Natural killer cell (primary cell): ENCODE data around the gene ZNF780B. TPM values are rescaled to one million over a fixed set of nuclear protein-coding genes. Genes with fewer than 3 reads are reported as not detected.
"Not testable (repeated sequence)": the region's sequence is repeated elsewhere in the genome, so short reads cannot be mapped to it uniquely, and the experiment has no call there.

Experiments
- ATAC-seq, 3 donors: fragments of 150-1000 bp in 2 of 3; fragments of 200-7000 bp in 1 of 3; cut with Tn5 transposase; 1 replicate in 1 of 3; 2 replicates in 2 of 3; pipeline ENCODE4 v1.10.0; 2021; ENCODE audit warnings: mild to moderate bottlenecking in 2 of 3, moderate library complexity in 2 of 3
- DNase-seq, 2 donors: peaks; one replicate each; pipeline versions ENCODE4 v3.0.0 to v3.0.0-alpha.2; 2013 to 2021; ENCODE audit warnings: mixed read lengths in 1 of 2
- H3K27ac ChIP-seq: one replicate; pipeline ENCODE4 v1.5.1; 2013; ENCODE audit warnings: mild to moderate bottlenecking, low read length
- H3K27me3 ChIP-seq: one replicate; pipeline ENCODE4 v1.6.1; 2013; ENCODE audit warnings: low read length; ENCODE audit not compliant: control insufficient read depth, insufficient read depth
- H3K36me3 ChIP-seq: one replicate; pipeline ENCODE4 v1.6.1; 2013; ENCODE audit warnings: low read length; ENCODE audit not compliant: control insufficient read depth, insufficient read depth
- H3K4me1 ChIP-seq: one replicate; pipeline ENCODE4 v1.6.1; 2013; ENCODE audit warnings: low read length; ENCODE audit not compliant: control insufficient read depth, insufficient read depth
- H3K4me3 ChIP-seq: one replicate; pipeline ENCODE4 v1.5.1; 2013; ENCODE audit warnings: low read length
- H3K9me3 ChIP-seq: one replicate; pipeline ENCODE4 v1.6.1; 2013; ENCODE audit warnings: low read length; ENCODE audit not compliant: control insufficient read depth, insufficient read depth
- H3K27ac Mint-ChIP-seq, 2 donors: one replicate each; pipeline ENCODE4 v1.8.0; 2022; ENCODE audit warnings: mild to moderate bottlenecking in 2 of 2, mixed read lengths in 2 of 2, moderate library complexity in 1 of 2
- H3K27me3 Mint-ChIP-seq, 2 donors: one replicate each; pipeline ENCODE4 v1.8.0; 2022; ENCODE audit warnings: low read depth in 2 of 2, mixed read lengths in 2 of 2
- H3K36me3 Mint-ChIP-seq: one replicate; pipeline ENCODE4 v1.8.0; 2022; ENCODE audit warnings: mixed read lengths
- H3K4me1 Mint-ChIP-seq, 2 donors: one replicate each; pipeline ENCODE4 v1.8.0; 2022; ENCODE audit warnings: mixed read lengths in 2 of 2
- H3K4me3 Mint-ChIP-seq: one replicate; pipeline ENCODE4 v1.8.0; 2022; ENCODE audit warnings: mild to moderate bottlenecking, moderate library complexity, mixed read lengths
- H3K9me3 Mint-ChIP-seq, 2 donors: one replicate each; pipeline ENCODE4 v1.8.0; 2022; ENCODE audit warnings: mixed read lengths in 2 of 2
- CTCF ChIP-seq: fragments of 200-600 bp; IDR thresholded peaks from one replicate; pipeline ENCODE4 v1.8.0; 2022; ENCODE audit warnings: antibody characterized with exemption
- WGBS: methylation state at CpG from one replicate; pipeline ENCODE4 v1.1.7; 2013; ENCODE audit warnings: missing lambda C conversion rate; ENCODE audit not compliant: insufficient coverage; 5-methylcytosine and 5-hydroxymethylcytosine counted together
- intact Hi-C: fragments of 100-400 bp; cut with micrococcal nuclease; formaldehyde crosslinking; loops from one replicate; pipeline ENCODE4 v1.14.2; 2022
- total RNA-seq, 4 donors: library from RNA; stranded (reverse); fragments of 120-200 nt in 1 of 4; gene quantifications; one replicate each; pipeline versions ENCODE4 v1.2.3 to v1.2.4, GENCODE V29; 2013 to 2022

ZNF780B gene
- total RNA-seq, 3 donors from 2014 or later (not counting 1 experiment from before 2014, with no cell fraction given): 14.1 to 19.2 (median 17.2) TPM

DNA sequence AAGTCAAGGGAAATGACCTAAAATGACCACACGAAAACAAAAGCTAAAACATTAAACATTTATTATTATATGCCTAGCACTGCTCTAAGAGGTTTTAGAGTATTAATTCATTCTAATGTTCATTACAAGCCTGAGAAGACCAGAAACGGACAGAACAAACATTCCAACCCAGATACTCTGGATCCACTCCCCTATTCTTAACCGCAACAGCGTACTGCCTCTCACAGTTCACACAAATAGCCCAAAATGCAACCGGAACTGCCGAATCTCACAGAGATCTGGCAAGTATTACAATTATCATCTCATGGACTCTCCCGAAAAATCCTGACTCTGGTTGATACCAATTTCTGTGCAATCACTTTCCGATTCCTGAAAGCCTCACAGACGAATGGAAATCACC is 1.4 kb downstream of the ZNF780B start:
- peaks cover 54 to 60% of the 10 kb centered on the region in 2 donors for H3K4me1 Mint-ChIP-seq
- H3K27ac Mint-ChIP-seq: peak overlapping the region in 1 of 2 donors; percentile 93
- no peak for TF ChIP-seq CTCF
- peak overlapping the region; percentile 98 for H3K4me3 Mint-ChIP-seq
- peaks cover 4% of the 10 kb centered on the region for H3K27me3 ChIP-seq
- no peak overlapping the region for H3K27ac ChIP-seq
- H3K9me3 ChIP-seq: peaks cover 2% of the 10 kb centered on the region
- H3K36me3 Mint-ChIP-seq: peaks cover 11% of the 10 kb centered on the region
- no peaks in the 10 kb centered on the region for H3K36me3 ChIP-seq
- no peak overlapping the region for H3K4me3 ChIP-seq
- DNase-seq: no peak
- ATAC-seq: no peak
- WGBS: 97% methylated on average over 8 of the region's 9 CpGs
- peaks cover 9 to 12% of the 10 kb centered on the region in 2 donors for H3K27me3 Mint-ChIP-seq
- intact Hi-C loops: no loop called here
- peaks cover 13% of the 10 kb centered on the region for H3K4me1 ChIP-seq
- H3K9me3 Mint-ChIP-seq: peaks cover 5 to 10% of the 10 kb centered on the region in 2 donors

DNA sequence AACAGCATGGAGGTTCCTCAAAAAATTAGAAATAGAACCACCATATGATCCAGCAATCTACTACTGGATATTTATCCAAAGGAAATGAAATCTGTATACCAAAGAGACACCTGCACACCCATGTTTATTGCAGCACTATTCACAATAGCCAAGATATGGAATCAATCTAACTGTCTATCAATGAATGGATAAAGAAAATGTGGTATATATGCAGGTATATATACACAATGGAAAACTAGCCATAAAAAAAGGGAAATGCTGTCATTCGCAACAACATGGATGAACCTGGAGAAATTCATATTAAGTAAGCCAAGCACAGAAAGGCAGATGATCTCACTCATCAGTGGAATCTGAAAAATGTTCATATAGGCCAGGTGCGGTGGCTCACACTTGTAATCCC is 2.5 kb downstream of the ZNF780B start:
- peak overlapping the region; percentile 49 for H3K4me3 Mint-ChIP-seq

DNA sequence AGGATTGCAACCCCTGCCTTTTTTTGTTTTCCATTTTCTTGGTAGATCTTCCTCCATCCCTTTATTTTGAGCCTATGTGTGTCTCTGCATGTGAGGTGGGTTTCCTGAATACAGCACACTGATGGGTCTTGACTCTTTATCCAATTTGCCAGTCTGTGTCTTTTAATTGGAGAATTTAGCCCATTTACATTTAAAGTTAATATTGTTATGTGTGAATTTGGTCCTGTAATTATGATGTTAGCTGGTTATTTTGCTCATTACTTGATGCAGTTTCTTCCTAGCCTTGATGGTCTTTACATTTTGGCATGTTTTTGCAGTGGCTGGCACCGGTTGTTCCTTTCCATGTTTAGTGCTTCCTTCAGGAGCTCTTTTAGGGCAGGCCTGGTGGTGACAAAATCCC is 14.3 kb downstream of the ZNF780B start:
- Histone ChIP-seq H3K9me3 (peaks cover 11% of the 10 kb centered on the region), H3K36me3 (peaks cover 31% of the 10 kb centered on the region)
- Mint-ChIP-seq H3K36me3 (peaks cover 45% of the 10 kb centered on the region), H3K9me3 (peaks cover 9 to 19% of the 10 kb centered on the region in 2 donors)
- ATAC-seq, H3K27me3 Mint-ChIP-seq, H3K4me3 Mint-ChIP-seq, H3K27me3 ChIP-seq, intact Hi-C loops, H3K4me3 ChIP-seq, H3K4me1 ChIP-seq, H3K4me1 Mint-ChIP-seq, H3K27ac ChIP-seq, H3K27ac Mint-ChIP-seq, DNase-seq: not testable (repeated sequence)
- 86% methylated on average over 1 of the region's 1 CpG for WGBS

More for the DNA sequence above, 2.5 kb downstream of the ZNF780B start:
- Mint-ChIP-seq H3K36me3 (peaks cover 4% of the 10 kb centered on the region), H3K9me3 (no peaks in the 10 kb centered on the region), H3K4me1 (peaks cover 61 to 67% of the 10 kb centered on the region in 2 donors), H3K27me3 (peaks cover 0 to 1% of the 10 kb centered on the region in 2 donors), H3K27ac (peak overlapping the region in 1 of 2 donors; percentile 46)
- Histone ChIP-seq H3K9me3 (no peaks in the 10 kb centered on the region), H3K4me3 (no peak overlapping the region), H3K27me3 (no peaks in the 10 kb centered on the region), H3K36me3 (peaks cover 8% of the 10 kb centered on the region), H3K4me1 (peaks cover 13% of the 10 kb centered on the region), H3K27ac (no peak overlapping the region)
- intact Hi-C loops: no loop called here
- ATAC-seq: no peak
- WGBS: 98% methylated on average over 2 of the region's 2 CpGs
- no peak for DNase-seq
- no peak for TF ChIP-seq CTCF

DNA sequence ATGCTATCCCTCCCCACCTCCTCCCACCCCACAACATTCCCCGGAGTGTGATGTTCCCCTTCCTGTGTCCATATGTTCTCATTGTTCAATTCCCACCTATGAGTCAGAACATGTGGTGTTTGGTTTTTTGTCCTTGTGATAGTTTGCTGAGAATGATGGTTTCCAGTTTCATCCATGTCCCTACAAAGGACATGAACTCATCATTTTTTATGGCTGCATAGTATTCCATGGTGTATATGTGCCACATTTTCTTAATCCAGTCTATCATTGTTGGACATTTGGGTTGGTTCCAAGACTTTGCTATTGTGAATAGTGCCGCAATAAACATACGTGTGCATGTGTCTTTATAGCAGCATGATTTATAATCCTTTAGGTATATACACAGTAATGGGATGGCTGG is 18.0 kb downstream of the ZNF780B start:
- H3K4me1 Mint-ChIP-seq, H3K27ac ChIP-seq, H3K4me3 ChIP-seq, ATAC-seq, H3K4me3 Mint-ChIP-seq, H3K4me1 ChIP-seq, DNase-seq, intact Hi-C loops, H3K27ac Mint-ChIP-seq, H3K27me3 Mint-ChIP-seq, H3K36me3 ChIP-seq, H3K27me3 ChIP-seq: not testable (repeated sequence)
- H3K9me3 ChIP-seq: peaks cover 22% of the 10 kb centered on the region
- peaks cover 41% of the 10 kb centered on the region for H3K36me3 Mint-ChIP-seq
- H3K9me3 Mint-ChIP-seq: peaks cover 5 to 18% of the 10 kb centered on the region in 2 donors
- no CpG with 5 or more reads among the region's 3 CpGs for WGBS
